Body of pancreas (tissue), 4 donors: Measurements from ENCODE around the gene PAWR. TPM values are rescaled to one million over a fixed set of nuclear protein-coding genes. Genes with fewer than 3 reads are reported as not detected.
"Not testable (repeated sequence)": the region's sequence is repeated elsewhere in the genome, so short reads cannot be mapped to it uniquely, and the experiment has no call there.

Experiments used
- ATAC-seq: fragments of 150-250 bp; one replicate; pipeline ENCODE4 v1.9.1; 2016
- DNase-seq, 4 donors: peaks; one replicate each; pipeline ENCODE4 v3.0.0-alpha.2; 2019
- H3K27ac ChIP-seq, 4 donors: fragments of 200-600 bp; sonication (generic); 1 replicate in 3 of 4; 2 replicates in 1 of 4; pipeline versions ENCODE4 v1.5.1 to v1.6.1; 2016 to 2019; ENCODE audit warnings: mild to moderate bottlenecking in 1 of 4, mixed read lengths in 1 of 4, moderate library complexity in 1 of 4
- H3K27me3 ChIP-seq, 2 donors: fragments of 200-600 bp; sonication (generic); one replicate each; pipeline ENCODE4 v1.6.0; 2016; ENCODE audit warnings: mild to moderate bottlenecking in 1 of 2
- H3K36me3 ChIP-seq, 2 donors: fragments of 200-600 bp; sonication (generic); replicated peaks in 1 of 2; 2 replicates each; pipeline ENCODE4 v1.5.1; 2016; ENCODE audit warnings: low read depth in 2 of 2; ENCODE audit not compliant: insufficient read depth in 1 of 2
- H3K4me1 ChIP-seq: fragments of 200-600 bp; sonication (generic); one replicate; pipeline ENCODE4 v1.6.0; 2016
- H3K4me3 ChIP-seq, 2 donors: fragments of 200-600 bp; sonication (generic); 1 replicate in 1 of 2; 2 replicates in 1 of 2; pipeline ENCODE4 v1.5.1; 2016 to 2019
- H3K9me3 ChIP-seq, 3 donors: fragments of 200-600 bp; sonication (generic); 1 replicate in 2 of 3; 2 replicates in 1 of 3; pipeline ENCODE4 v1.5.1; 2016
- POLR2A ChIP-seq, 3 donors: fragments of 450-650 bp; IDR thresholded peaks; one replicate each; pipeline ENCODE4 v1.6.1; 2016; ENCODE audit warnings: antibody characterized with exemption in 3 of 3, mild to moderate bottlenecking in 2 of 3
- WGBS, 2 donors: methylation state at CpG; one replicate each; pipeline ENCODE4 v1.1.5; 2017; 5-methylcytosine and 5-hydroxymethylcytosine counted together
- intact Hi-C: fragments of 100-400 bp; cut with DNase I; formaldehyde crosslinking; loops from one replicate; pipeline ENCODE4 v1.15.1; 2023
- total RNA-seq, 2 donors: library from RNA; depleted of rRNA; stranded (reverse); fragments of >200 nt; gene quantifications; one replicate each; pipeline ENCODE4 v1.1.0, GENCODE V29; 2016
- TF ChIP-seq, protein P1 (sequence below), 7 experiments: fragments of 450-650 bp in 4 of 7; fragments of 200-600 bp in 3 of 7; sonication (generic) in 3 of 7; IDR thresholded peaks; one replicate each; pipeline ENCODE4 v1.5.1; 2016 to 2019; ENCODE audit warnings: antibody characterized with exemption in 7 of 7

Gene PAWR
- total RNA-seq, 2 donors from 2014 or later, result 19.8 to 49.0 TPM

DNA sequence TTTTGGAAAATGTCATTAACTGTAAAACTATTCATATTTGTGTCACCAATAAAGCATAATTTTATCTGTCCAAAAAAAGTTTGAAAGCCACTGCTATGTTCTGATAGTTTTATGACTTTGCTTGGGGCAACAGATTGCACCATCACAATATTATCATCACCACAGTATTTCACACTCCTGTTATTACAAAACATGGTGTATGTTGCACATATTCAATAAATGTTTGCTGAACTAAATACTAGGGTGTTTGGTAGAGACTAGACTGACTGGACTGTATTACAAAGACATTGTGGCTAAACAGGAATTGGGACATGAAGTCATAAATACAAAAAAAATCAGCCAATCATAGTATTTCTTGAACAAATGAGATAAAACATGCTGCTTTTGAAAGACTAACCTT lies 55.1 kb downstream of the PAWR start:
- TF ChIP-seq, protein P1, sequence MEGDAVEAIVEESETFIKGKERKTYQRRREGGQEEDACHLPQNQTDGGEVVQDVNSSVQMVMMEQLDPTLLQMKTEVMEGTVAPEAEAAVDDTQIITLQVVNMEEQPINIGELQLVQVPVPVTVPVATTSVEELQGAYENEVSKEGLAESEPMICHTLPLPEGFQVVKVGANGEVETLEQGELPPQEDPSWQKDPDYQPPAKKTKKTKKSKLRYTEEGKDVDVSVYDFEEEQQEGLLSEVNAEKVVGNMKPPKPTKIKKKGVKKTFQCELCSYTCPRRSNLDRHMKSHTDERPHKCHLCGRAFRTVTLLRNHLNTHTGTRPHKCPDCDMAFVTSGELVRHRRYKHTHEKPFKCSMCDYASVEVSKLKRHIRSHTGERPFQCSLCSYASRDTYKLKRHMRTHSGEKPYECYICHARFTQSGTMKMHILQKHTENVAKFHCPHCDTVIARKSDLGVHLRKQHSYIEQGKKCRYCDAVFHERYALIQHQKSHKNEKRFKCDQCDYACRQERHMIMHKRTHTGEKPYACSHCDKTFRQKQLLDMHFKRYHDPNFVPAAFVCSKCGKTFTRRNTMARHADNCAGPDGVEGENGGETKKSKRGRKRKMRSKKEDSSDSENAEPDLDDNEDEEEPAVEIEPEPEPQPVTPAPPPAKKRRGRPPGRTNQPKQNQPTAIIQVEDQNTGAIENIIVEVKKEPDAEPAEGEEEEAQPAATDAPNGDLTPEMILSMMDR (IDR thresholded peaks at IDR 0.05), result no peak
- no peak for TF ChIP-seq POLR2A (IDR thresholded peaks at IDR 0.05)

DNA sequence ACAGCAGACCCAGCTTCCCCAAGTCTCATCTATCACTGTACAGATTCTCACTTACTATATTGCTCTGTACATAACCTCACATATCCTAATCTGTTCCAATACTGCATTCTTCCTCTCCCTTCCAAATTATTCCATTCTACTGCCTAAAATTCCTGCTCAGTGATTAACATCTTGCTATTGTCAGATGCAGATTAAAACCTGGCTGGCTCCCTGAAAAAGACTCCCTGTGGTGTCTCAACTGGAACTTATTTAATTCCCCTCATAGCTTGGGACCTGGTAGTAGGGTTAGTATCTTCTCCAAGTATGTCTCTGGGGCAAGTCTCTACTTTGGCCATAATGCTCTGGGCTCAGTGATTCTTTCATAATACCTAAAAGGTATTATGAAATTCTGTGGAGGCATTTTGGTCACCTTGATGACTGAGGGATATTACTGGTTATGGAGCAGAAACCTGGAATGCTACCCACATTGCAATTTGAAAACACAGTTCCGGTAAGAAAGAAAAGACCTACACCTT lies 55.8 kb downstream of the PAWR start:
- no peak for DNase-seq
- peak; percentile 38 for ATAC-seq
- intact Hi-C loops, result no loop called here
- Histone ChIP-seq H3K4me1 (peaks cover 4% of the 10 kb centered on the region), H3K4me3 (no peak overlapping the region), H3K27ac (peak overlapping the region in 1 of 4 donors; percentile 1), H3K36me3 (no peaks in the 10 kb centered on the region), H3K27me3 (no peaks in the 10 kb centered on the region), H3K9me3 (no peaks in the 10 kb centered on the region)
- WGBS, 2 donors, result 52 to 77% methylated on average over 1 of the region's 1 CpG
- TF ChIP-seq, protein P1 (IDR thresholded peaks at IDR 0.05), result no peak
- no peak for TF ChIP-seq POLR2A (IDR thresholded peaks at IDR 0.05)

More for the DNA sequence above, 55.1 kb downstream of the PAWR start:
- Histone ChIP-seq H3K4me1 (peaks cover 4% of the 10 kb centered on the region), H3K27ac (no peak overlapping the region), H3K36me3 (no peaks in the 10 kb centered on the region), H3K27me3 (no peaks in the 10 kb centered on the region), H3K9me3 (no peaks in the 10 kb centered on the region), H3K4me3 (no peak overlapping the region)
- ATAC-seq (no peak), DNase-seq (no peak)
- intact Hi-C loops, result no loop called here

DNA sequence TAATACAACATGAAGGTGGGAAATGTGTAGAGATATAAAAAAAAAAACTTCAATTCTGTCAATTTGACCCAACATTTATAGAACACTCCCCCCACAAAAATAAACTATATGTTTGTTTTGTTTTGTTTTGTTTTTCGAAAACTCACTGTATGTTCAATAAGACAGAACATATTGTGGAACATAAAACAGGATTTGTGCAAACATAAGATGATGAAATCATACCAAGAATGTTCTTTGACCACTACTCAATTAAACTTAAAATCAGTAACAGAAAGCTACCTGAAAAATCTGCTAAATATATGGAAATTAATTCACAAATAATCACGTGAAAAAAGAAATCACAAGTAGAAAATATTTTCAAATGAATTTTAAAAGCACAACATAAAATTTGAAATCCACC lies 61.2 kb downstream of the PAWR start:
- 89 to 94% methylated on average over 2 of the region's 2 CpGs for WGBS, 2 donors
- TF ChIP-seq, protein P1 (IDR thresholded peaks at IDR 0.05), result no peak
- no peak for TF ChIP-seq POLR2A (IDR thresholded peaks at IDR 0.05)
- intact Hi-C loops, result no loop called here
- ATAC-seq (no peak), DNase-seq (no peak)
- Histone ChIP-seq H3K4me3 (no peak overlapping the region), H3K9me3 (no peaks in the 10 kb centered on the region), H3K27ac (no peak overlapping the region), H3K36me3 (no peaks in the 10 kb centered on the region), H3K27me3 (no peaks in the 10 kb centered on the region), H3K4me1 (peaks cover 5% of the 10 kb centered on the region)

DNA sequence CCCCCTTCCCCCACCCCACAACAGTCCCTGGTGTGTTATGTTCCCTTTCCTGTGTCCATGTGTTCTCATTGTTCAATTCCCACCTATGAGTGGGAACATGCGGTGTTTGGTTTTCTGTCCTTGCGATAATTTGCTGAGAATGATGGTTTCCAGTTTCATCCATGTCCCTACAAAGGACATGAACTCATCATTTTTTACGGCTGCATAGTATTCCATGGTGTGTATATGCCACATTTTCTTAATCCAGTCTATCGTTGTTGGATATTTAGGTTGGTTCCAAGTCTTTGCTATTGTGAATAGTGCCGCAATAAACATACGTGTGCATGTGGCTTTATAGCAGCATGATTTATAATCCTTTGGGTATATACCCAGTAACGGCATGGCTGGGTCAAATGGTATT lies 64.0 kb downstream of the PAWR start:
- H3K4me1 ChIP-seq, H3K4me3 ChIP-seq, H3K27me3 ChIP-seq, H3K27ac ChIP-seq, intact Hi-C loops, DNase-seq, H3K36me3 ChIP-seq, H3K9me3 ChIP-seq, ATAC-seq: not testable (repeated sequence)
- WGBS, 2 donors, result 94 to 95% methylated on average over 7 of the region's 7 CpGs

DNA sequence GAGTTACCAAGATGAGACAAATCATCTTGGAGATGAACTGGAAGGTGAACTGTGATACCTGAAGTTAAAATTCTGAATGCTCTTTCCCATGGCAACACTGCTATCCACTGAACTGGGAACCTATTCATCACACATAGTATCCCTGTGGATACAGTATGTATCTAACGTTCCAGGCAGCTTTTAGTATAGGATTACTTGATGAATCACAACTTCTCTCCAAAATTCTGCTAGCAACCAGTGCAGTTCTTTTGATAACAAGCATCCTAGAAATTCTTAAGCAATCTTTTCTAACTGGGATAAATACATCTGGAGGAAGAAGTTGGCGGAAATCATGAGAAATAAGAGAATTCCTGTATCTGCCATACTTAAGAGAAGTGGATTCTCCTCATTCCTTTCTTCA lies 66.4 kb downstream of the PAWR start:
- no peaks in the 10 kb centered on the region for H3K9me3 ChIP-seq
- intact Hi-C loops, result no loop called here
- no peak for ATAC-seq

More for the DNA sequence above, 66.4 kb downstream of the PAWR start:
- Histone ChIP-seq H3K27ac (no peak overlapping the region), H3K4me1 (peaks cover 3% of the 10 kb centered on the region), H3K4me3 (no peak overlapping the region), H3K36me3 (peaks cover 0 to 9% of the 10 kb centered on the region in 2 donors), H3K27me3 (no peaks in the 10 kb centered on the region)
- 85 to 99% methylated on average over 2 of the region's 2 CpGs for WGBS, 2 donors
- TF ChIP-seq, protein P1 (IDR thresholded peaks at IDR 0.05), result no peak
- no peak for TF ChIP-seq POLR2A (IDR thresholded peaks at IDR 0.05)
- DNase-seq, result no peak
